Measurements from ENCODE around the gene GCNT2. TPM values are rescaled to one million over a fixed set of nuclear protein-coding genes. Genes with fewer than 3 reads are reported as not detected.
A peak's percentile ranks its signal among the peaks of the same experiment; 100 is the strongest.

The GCNT2 gene
- total RNA-seq, 1 experiment from 2014 or later = 51.2 TPM

DNA sequence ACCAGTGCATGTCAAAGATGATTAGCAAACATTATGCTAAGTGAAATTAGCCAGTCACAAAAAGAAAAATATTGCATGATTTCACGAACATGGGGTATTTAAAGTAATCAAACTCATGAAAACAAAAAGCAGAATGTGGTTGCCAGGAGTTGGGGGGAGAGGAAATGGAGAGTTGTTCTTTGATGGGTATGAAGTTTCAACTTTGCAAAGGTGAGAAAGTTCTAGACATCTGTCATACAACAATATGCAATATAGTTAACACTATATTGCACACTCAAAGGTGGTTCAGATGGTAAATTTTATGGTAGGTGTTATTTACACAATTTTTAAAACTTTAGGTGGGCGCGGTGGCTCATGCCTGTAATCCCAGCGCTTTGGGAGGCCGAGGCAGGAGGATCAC lies 13.4 kb upstream of the GCNT2 start (continued):
- TF ChIP-seq ZNF232 (CRISPR knock-in tag; IDR thresholded peaks at IDR 0.05) (no peak), ZNF423 (CRISPR knock-in tag; IDR thresholded peaks at IDR 0.05) (no peak), TEAD4 (CRISPR knock-in tag; IDR thresholded peaks at IDR 0.05) (no peak), NFYB (CRISPR knock-in tag; conservative IDR thresholded peaks at IDR 0.05; ENCODE audit: low read depth) (no peak), SMAD3 (CRISPR knock-in tag; IDR thresholded peaks at IDR 0.05; ENCODE audit: borderline replicate concordance) (no peak), SOX15 (CRISPR knock-in tag; IDR thresholded peaks at IDR 0.05) (no peak), ZNF512 (CRISPR knock-in tag; IDR thresholded peaks at IDR 0.05; ENCODE audit: borderline replicate concordance) (no peak), NFATC4 (CRISPR knock-in tag; IDR thresholded peaks at IDR 0.05) (no peak)
- TF ChIP-seq, protein P1, sequence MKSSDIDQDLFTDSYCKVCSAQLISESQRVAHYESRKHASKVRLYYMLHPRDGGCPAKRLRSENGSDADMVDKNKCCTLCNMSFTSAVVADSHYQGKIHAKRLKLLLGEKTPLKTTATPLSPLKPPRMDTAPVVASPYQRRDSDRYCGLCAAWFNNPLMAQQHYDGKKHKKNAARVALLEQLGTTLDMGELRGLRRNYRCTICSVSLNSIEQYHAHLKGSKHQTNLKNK (CRISPR knock-in tag; IDR thresholded peaks at IDR 0.05) = no peak

DNA sequence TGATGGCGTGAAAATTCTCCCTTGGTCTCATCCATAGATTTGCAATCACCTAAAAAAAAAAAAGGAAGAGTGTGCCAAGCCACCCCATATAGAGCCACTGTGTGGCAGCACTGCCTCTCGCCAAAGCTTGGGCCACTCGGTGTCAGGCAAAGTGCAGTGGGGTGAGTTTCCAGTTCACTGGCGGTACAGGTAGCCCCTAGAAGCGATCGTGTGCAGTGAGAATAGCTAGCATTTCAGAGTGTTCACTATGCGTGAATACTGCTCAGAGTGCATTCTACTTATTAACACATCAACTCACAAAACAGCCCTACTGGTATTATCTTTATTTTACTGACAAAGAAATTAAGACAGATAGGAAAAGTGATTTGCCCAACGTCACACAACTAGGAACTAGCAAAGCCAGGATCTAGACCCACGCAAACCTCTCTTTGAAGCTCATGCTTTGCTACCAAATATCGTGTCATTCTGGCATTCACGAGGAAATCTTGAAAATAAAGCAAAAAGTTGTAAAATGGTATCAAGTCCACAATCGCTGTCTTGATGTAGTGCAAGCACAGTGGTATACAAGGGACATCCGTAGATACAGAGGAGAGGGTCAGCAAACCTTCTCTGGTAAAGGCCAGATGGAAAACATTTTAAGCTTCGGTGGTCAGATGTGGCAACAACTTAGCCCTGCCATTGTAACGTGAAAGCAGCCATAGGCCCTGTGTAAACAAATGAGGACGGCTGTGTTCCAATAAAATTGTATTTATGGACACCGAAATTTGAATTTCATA lies 10.4 kb upstream of the GCNT2 start:
- H3K4me3 Mint-ChIP-seq = no peak overlapping the region
- CTCF ChIA-PET = interaction anchor here (0.6 to 2.0 kb wide), 25 partner anchors 9 to 212 kb away, joined by 3 to 16 read pairs (median 4); partner anchors contain the start of genes C6orf52, GCNT2, PAK1IP1 and TMEM14C
- peak; percentile 75 for DNase-seq (ENCODE audit: low spot score)

GRCh38 chr6:10511477-10511876 lies 9.7 kb upstream of the GCNT2 start:
- Mint-ChIP-seq H3K9me3 (no peaks in the 10 kb centered on the region), H3K4me3 (no peak overlapping the region), H3K36me3 (no peaks in the 10 kb centered on the region), H3K4me1 (peaks cover 14% of the 10 kb centered on the region), H3K27ac (peak overlapping the region; percentile 22), H3K27me3 (ENCODE audit: low read depth) (no peaks in the 10 kb centered on the region)
- CTCF ChIA-PET = interaction anchor here (0.6 to 2.0 kb wide), 14 partner anchors 9 to 211 kb away, joined by 3 to 16 read pairs (median 6); partner anchors contain the start of genes C6orf52, GCNT2, PAK1IP1 and TMEM14C
- TF ChIP-seq, protein P2, sequence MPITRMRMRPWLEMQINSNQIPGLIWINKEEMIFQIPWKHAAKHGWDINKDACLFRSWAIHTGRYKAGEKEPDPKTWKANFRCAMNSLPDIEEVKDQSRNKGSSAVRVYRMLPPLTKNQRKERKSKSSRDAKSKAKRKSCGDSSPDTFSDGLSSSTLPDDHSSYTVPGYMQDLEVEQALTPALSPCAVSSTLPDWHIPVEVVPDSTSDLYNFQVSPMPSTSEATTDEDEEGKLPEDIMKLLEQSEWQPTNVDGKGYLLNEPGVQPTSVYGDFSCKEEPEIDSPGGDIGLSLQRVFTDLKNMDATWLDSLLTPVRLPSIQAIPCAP (CRISPR knock-in tag; IDR thresholded peaks at IDR 0.05) = no peak
- no peak for TF ChIP-seq ZNF138 (CRISPR knock-in tag; conservative IDR thresholded peaks at IDR 0.05)
- TF ChIP-seq E2F1 (CRISPR knock-in tag; IDR thresholded peaks at IDR 0.05) = no peak
- TF ChIP-seq USF1 (CRISPR knock-in tag; IDR thresholded peaks at IDR 0.05) = no peak
- TF ChIP-seq ARID4B (CRISPR knock-in tag; IDR thresholded peaks at IDR 0.05; ENCODE audit: borderline replicate concordance) = no peak
- no peak for TF ChIP-seq TP53 (CRISPR knock-in tag; IDR thresholded peaks at IDR 0.05)
- ATAC-seq = no peak
- POLR2A ChIA-PET = interaction anchor here (2.5 kb wide), 1 partner anchor 183 kb away, joined by 12 read pairs; the partner anchor contains the start of genes C6orf52 and PAK1IP1
- no peak for DNase-seq (ENCODE audit: low spot score)

More for the DNA sequence above, 10.4 kb upstream of the GCNT2 start:
- no peaks in the 10 kb centered on the region for H3K36me3 Mint-ChIP-seq
- peak; percentile 99 for ATAC-seq
- no peak overlapping the region for H3K27ac Mint-ChIP-seq
- H3K4me1 Mint-ChIP-seq = peaks cover 18% of the 10 kb centered on the region
- H3K9me3 Mint-ChIP-seq = no peaks in the 10 kb centered on the region
- H3K27me3 Mint-ChIP-seq (ENCODE audit: low read depth) = no peaks in the 10 kb centered on the region
- POLR2A ChIA-PET = interaction anchor here (2.5 kb wide), 1 partner anchor 184 kb away, joined by 12 read pairs; the partner anchor contains the start of genes C6orf52 and PAK1IP1
- 0 out of 2 replicates have a peak, but pooled peaks have one; percentile 31 for TF ChIP-seq CTCF (IDR thresholded peaks at IDR 0.05)
- TF ChIP-seq JAZF1 (CRISPR knock-in tag; IDR thresholded peaks at IDR 0.05) = no peak
